Activated gamma-delta T cell treated with anti-CD3 and anti-CD28 coated beads, Interleukin-2, amount 50 U/mL, for 16 hours (primary cell): ENCODE results near the gene CEP162.
"Not testable (repeated sequence)": the region's sequence is repeated elsewhere in the genome, so short reads cannot be mapped to it uniquely, and the experiment has no call there.

Experiments
- DNase-seq: peaks from one replicate; pipeline ENCODE4 v3.0.0-alpha.2; 2020; ENCODE audit warnings: low read depth

Gene CEP162

GRCh38 chr6:84227434-84228197 lies at the start of gene CEP162:
Gene CEP162 (minus strand): TSS chr6:84227643. CDS start chr6:84226393, 1,250 bp downstream.
- DNase-seq: peak; percentile 82

- no peak for DNase-seq
Measured at GRCh38 chr6:84274856-84275255, 47.4 kb upstream of the CEP162 start.

GRCh38 chr6:84273048-84273809 lies 45.8 kb upstream of the CEP162 start:
- DNase-seq: no peak

- DNase-seq: no peak
Measured at GRCh38 chr6:84272298-84272697, 44.9 kb upstream of the CEP162 start.

- no peak for DNase-seq
Measured at GRCh38 chr6:84271061-84271716, 43.7 kb upstream of the CEP162 start.

- no peak for DNase-seq
Measured at GRCh38 chr6:84269947-84270733, 42.7 kb upstream of the CEP162 start.

- DNase-seq: no peak
Measured at GRCh38 chr6:84268781-84269180, 41.3 kb upstream of the CEP162 start.

GRCh38 chr6:84263557-84263956 lies 36.1 kb upstream of the CEP162 start:
- DNase-seq: no peak

- DNase-seq: no peak
Measured at GRCh38 chr6:84260926-84261325, 33.5 kb upstream of the CEP162 start.

- no peak for DNase-seq
Measured at GRCh38 chr6:84260196-84260595, 32.8 kb upstream of the CEP162 start.

GRCh38 chr6:84258866-84259265 lies 31.4 kb upstream of the CEP162 start:
- no peak for DNase-seq

- DNase-seq: no peak
Measured at GRCh38 chr6:84258268-84258667, 30.8 kb upstream of the CEP162 start.

- no peak for DNase-seq
Measured at GRCh38 chr6:84255641-84256040, 28.2 kb upstream of the CEP162 start.

- DNase-seq: no peak
Measured at GRCh38 chr6:84253380-84253779, 25.9 kb upstream of the CEP162 start.

- DNase-seq: no peak
Measured at GRCh38 chr6:84251891-84252539, 24.6 kb upstream of the CEP162 start.

- DNase-seq: no peak
Measured at GRCh38 chr6:84249724-84250123, 22.3 kb upstream of the CEP162 start.

GRCh38 chr6:84244416-84245081 lies 17.1 kb upstream of the CEP162 start:
- DNase-seq: not testable (repeated sequence)

GRCh38 chr6:84243240-84243639 lies 15.8 kb upstream of the CEP162 start:
- no peak for DNase-seq

- DNase-seq: no peak
Measured at GRCh38 chr6:84242265-84242664, 14.8 kb upstream of the CEP162 start.

GRCh38 chr6:84228198-84228543 lies 728 bp upstream of the CEP162 start:
- DNase-seq: no peak

- DNase-seq: no peak
Measured at GRCh38 chr6:84227044-84227433, 404 bp downstream of the CEP162 start.
